Esophagus squamous epithelium (tissue), 5 donors: ENCODE results near the gene PLXNC1. TPM values are rescaled to one million over a fixed set of nuclear protein-coding genes. Genes with fewer than 3 reads are reported as not detected.

ENCODE experiments used
- DNase-seq: peaks from one replicate; lab custom pipeline; 2025; lab: John Stamatoyannopoulos, UW
- H3K27ac ChIP-seq, 4 donors: fragments of 200-600 bp; sonication (generic); one replicate each; pipeline ENCODE4 v1.5.1; 2016 to 2019; ENCODE audit warnings: mild to moderate bottlenecking in 1 of 4
- H3K27me3 ChIP-seq, 4 donors: fragments of 200-600 bp; sonication (generic); 1 replicate in 3 of 4; 2 replicates in 1 of 4; pipeline versions ENCODE4 v1.5.1 to v1.6.0; 2017 to 2021; ENCODE audit warnings: antibody characterized with exemption in 1 of 4
- H3K36me3 ChIP-seq, 3 donors: fragments of 200-600 bp; sonication (generic); one replicate each; pipeline ENCODE4 v1.5.1; 2016 to 2019
- H3K4me1 ChIP-seq, 3 donors: fragments of 200-600 bp; sonication (generic); one replicate each; pipeline ENCODE4 v1.5.1; 2017 to 2019
- H3K4me3 ChIP-seq, 4 donors: fragments of 200-600 bp; sonication (generic); 1 replicate in 3 of 4; 2 replicates in 1 of 4; pipeline ENCODE4 v1.5.1; 2016 to 2019; ENCODE audit warnings: mild to moderate bottlenecking in 2 of 4, moderate library complexity in 1 of 4
- H3K9me3 ChIP-seq, 3 donors: fragments of 200-600 bp; sonication (generic); one replicate each; pipeline ENCODE4 v1.5.1; 2016 to 2019
- POLR2A ChIP-seq, 4 donors: fragments of 450-650 bp; IDR thresholded peaks; one replicate each; pipeline ENCODE4 v1.6.1; 2017; ENCODE audit warnings: antibody characterized with exemption in 4 of 4, mild to moderate bottlenecking in 4 of 4, moderate library complexity in 3 of 4
- WGBS, 2 donors: methylation state at CpG; one replicate each; pipeline ENCODE4 v1.1.5; 2018; 5-methylcytosine and 5-hydroxymethylcytosine counted together
- intact Hi-C: fragments of 100-400 bp; cut with DNase I; formaldehyde crosslinking; loops from one replicate; pipeline ENCODE4 v1.15.0; 2022
- total RNA-seq, 4 donors: library from RNA; depleted of rRNA; stranded (reverse); fragments of >200 nt; gene quantifications; one replicate each; pipeline ENCODE4 v1.1.0, GENCODE V29; 2016
- TF ChIP-seq, protein P1 (sequence below), 6 experiments: fragments of 450-650 bp in 4 of 6; fragments of 200-600 bp in 2 of 6; sonication (generic) in 2 of 6; IDR thresholded peaks; one replicate each; pipeline ENCODE4 v1.5.1; 2016 to 2019; ENCODE audit warnings: antibody characterized with exemption in 6 of 6, mild to moderate bottlenecking in 4 of 6, moderate library complexity in 4 of 6
- donor health status: DM: yes; HTN: yes; CAD: no.

The PLXNC1 gene
- total RNA-seq, 4 donors from 2014 or later = 1.0 to 6.7 (median 2.6) TPM

DNA sequence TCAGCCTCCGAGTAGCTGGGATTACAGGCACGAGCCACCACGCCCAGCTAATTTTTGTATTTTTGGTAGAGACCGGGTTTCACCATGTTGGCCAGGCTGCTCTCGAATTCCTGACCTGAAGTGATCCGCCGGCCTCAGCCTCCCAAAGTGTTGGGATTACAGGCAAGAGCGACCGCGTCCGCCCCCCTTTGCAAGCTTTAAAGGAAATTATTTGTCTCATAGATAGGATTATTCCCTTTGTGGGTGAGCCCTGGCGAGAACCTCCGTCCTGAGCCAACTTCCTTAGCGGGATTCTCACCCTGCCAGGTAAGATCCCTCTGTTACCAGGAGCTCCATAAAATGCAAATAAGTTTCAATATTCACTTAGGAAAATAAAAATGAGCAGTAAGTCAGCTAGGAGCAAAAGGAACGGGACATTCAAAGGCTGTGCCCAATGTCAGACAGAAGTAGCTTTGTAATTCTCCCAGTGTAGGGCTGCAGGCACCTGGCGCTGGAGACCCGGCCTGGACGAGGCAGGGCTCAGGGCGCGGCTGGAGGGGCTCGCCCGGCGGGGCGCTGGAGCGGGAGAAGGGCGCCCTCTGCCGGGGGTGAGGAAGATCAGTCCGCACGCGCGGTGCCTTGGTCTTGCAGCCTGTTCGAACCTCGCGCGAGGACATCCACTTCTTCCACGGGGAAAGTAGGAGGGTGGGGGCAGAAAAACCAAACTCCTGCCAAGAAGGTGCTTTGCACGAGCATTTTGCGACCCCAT lies 47.2 kb upstream of the PLXNC1 start:
- 16 to 45% methylated on average over 15 to 29 of the region's 38 CpGs for WGBS, 2 donors

DNA sequence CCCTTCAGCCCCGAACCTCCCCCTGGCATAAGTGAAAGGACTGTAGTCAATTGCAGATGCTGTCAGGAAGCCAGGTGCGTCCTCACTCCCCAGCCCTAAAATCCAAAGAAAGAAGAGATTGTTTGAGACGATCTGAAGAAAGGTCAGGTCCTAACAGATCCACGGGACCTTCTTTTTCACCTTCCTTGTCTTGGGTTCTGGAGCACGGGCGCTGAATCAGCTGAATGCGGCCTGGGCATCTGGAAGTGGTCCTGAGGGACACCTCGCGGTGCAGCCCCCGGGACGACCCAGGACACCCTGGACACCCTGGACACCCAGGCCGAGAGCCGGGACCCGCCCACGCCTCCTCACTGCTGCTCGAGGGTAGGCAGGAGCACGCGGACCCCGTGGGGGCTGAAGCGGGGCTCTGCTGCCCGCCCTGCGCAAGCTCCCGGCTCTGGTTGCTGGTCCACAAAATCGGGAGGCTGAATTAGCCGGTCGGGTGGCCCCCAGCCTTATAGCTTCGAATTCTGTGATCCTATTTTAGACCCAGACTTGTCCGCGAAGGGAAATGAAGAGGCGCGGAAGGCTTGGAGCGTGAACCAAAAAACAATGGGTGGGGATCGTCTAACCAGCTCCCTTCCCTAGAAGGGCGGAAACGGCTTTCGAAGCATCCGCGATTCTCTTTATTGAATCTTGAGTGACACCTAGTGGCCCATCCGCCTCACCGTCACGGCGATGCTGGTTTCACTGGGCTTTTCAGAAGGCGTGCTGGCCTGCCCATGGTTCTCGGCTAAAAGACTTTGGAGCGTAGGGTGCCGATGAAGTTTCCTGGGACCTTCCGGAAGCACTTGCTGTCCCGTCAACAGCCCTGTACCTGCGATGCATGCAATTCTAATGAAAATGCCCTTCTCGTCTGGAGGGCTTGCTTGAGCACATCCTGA lies 46.4 kb upstream of the PLXNC1 start:
- Histone ChIP-seq H3K27ac (peak overlapping the region; percentile 4 to 63 (median 46)), H3K9me3 (no peaks in the 10 kb centered on the region), H3K27me3 (peaks cover 0 to 31% (median 0%) of the 10 kb centered on the region in 4 donors), H3K4me1 (peaks cover 13 to 26% (median 15%) of the 10 kb centered on the region in 3 donors), H3K4me3 (peak overlapping the region; percentile 32 to 83 (median 56)), H3K36me3 (no peaks in the 10 kb centered on the region)
- no peak for TF ChIP-seq POLR2A (IDR thresholded peaks at IDR 0.05)
- TF ChIP-seq, protein P1, sequence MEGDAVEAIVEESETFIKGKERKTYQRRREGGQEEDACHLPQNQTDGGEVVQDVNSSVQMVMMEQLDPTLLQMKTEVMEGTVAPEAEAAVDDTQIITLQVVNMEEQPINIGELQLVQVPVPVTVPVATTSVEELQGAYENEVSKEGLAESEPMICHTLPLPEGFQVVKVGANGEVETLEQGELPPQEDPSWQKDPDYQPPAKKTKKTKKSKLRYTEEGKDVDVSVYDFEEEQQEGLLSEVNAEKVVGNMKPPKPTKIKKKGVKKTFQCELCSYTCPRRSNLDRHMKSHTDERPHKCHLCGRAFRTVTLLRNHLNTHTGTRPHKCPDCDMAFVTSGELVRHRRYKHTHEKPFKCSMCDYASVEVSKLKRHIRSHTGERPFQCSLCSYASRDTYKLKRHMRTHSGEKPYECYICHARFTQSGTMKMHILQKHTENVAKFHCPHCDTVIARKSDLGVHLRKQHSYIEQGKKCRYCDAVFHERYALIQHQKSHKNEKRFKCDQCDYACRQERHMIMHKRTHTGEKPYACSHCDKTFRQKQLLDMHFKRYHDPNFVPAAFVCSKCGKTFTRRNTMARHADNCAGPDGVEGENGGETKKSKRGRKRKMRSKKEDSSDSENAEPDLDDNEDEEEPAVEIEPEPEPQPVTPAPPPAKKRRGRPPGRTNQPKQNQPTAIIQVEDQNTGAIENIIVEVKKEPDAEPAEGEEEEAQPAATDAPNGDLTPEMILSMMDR (IDR thresholded peaks at IDR 0.05) = peak; percentile 72 to 86 (median 79)
- intact Hi-C loops = loop anchor here (5.0 kb wide), 3 partner anchors 340 to 600 kb away; no protein-coding TSS in a partner anchor
- DNase-seq = peak; percentile 49
- WGBS, 2 donors = 3% methylated on average over 10 to 19 of the region's 50 CpGs

More for the DNA sequence above, 47.2 kb upstream of the PLXNC1 start:
- Histone ChIP-seq H3K36me3 (no peaks in the 10 kb centered on the region), H3K4me3 (peak overlapping the region; percentile 32 to 83 (median 56)), H3K9me3 (no peaks in the 10 kb centered on the region), H3K4me1 (peaks cover 13 to 26% (median 15%) of the 10 kb centered on the region in 3 donors), H3K27me3 (peaks cover 0 to 23% (median 0%) of the 10 kb centered on the region in 4 donors), H3K27ac (peak overlapping the region in 2 of 4 donors; percentile 14 to 42)
- intact Hi-C loops = loop anchor here (5.0 kb wide), 3 partner anchors 339 to 599 kb away; no protein-coding TSS in a partner anchor
- peak; percentile 7 for DNase-seq
- TF ChIP-seq, protein P1 (IDR thresholded peaks at IDR 0.05) = peak; percentile 87 to 94 (median 90)
- no peak for TF ChIP-seq POLR2A (IDR thresholded peaks at IDR 0.05)

DNA sequence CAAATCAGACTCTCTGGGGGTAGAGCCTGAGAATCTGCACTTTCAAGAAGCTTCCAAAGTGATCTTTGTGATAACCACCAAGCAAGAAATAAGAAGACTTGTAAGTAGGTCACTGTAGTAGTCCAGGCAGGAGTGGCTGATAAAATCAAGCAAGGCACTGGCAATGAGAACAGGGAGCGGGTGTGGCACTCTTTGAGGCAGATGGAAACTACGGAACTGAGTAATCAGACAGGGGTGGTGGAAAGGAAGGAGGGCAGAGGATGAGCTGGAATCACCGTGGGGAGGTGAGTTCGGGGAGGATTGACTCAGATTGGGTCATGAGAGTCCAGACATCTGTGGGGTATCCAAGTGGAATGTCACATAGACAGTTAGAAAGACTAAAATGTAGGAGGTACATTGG lies 44.4 kb upstream of the PLXNC1 start:
- TF ChIP-seq POLR2A (IDR thresholded peaks at IDR 0.05) = no peak
- TF ChIP-seq, protein P1 (IDR thresholded peaks at IDR 0.05) = no peak
- Histone ChIP-seq H3K4me1 (peaks cover 13 to 26% (median 15%) of the 10 kb centered on the region in 3 donors), H3K36me3 (no peaks in the 10 kb centered on the region), H3K4me3 (no peak overlapping the region), H3K27ac (no peak overlapping the region), H3K9me3 (no peaks in the 10 kb centered on the region), H3K27me3 (peaks cover 0 to 45% (median 0%) of the 10 kb centered on the region in 4 donors)
- intact Hi-C loops = loop anchor here (5.0 kb wide), 3 partner anchors 342 to 602 kb away; no protein-coding TSS in a partner anchor
- 44 to 65% methylated on average over 4 of the region's 4 CpGs for whole genome bisulfite sequencing, 2 donors
- DNase-seq = no peak

DNA sequence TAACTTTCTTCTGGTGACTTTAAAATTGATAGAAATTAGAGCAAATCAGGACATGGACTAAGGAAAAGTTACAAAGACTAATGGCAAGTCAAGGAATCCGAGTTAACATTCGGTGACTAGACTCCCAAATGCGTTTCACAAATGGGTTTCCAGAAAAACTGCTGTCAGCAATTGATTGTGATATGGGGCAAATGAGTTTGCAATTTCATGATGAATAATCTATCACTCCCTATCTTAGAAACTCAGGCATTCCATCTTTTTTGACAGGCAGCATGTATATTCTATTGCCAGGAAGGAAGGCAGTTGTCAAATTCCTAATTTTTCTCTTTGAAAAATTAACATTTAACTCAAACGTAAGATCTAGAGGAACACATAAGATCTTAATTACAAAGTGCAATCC lies 40.5 kb upstream of the PLXNC1 start:
- peaks cover 0 to 53% (median 0%) of the 10 kb centered on the region in 4 donors for H3K27me3 ChIP-seq
- no peak overlapping the region for H3K27ac ChIP-seq
- no peak overlapping the region for H3K4me3 ChIP-seq
- WGBS, 2 donors = 78 to 80% methylated on average over 4 of the region's 4 CpGs
- no peak for DNase-seq
- no peaks in the 10 kb centered on the region for H3K9me3 ChIP-seq
- no peaks in the 10 kb centered on the region for H3K4me1 ChIP-seq
- TF ChIP-seq, protein P1 (IDR thresholded peaks at IDR 0.05) = no peak
- no peak for TF ChIP-seq POLR2A (IDR thresholded peaks at IDR 0.05)
- intact Hi-C loops = no loop called here
- no peaks in the 10 kb centered on the region for H3K36me3 ChIP-seq
